GM20431 (cell line): ENCODE data around the gene GARNL3.

ENCODE experiments used
- in situ Hi-C: fragments of 300-500 bp; cut with MseI, MboI; formaldehyde crosslinking; loops from one replicate; pipeline ENCODE4 v1.15.0; 2020; ENCODE audit warnings: low sequenced_read_pairs; ENCODE audit not compliant: unreplicated experiment

Gene GARNL3

GRCh38 chr9:127422787-127423186, 158.2 kb downstream of the GARNL3 start:
- in situ Hi-C loops = no loop called here

GRCh38 chr9:127423476-127423933, 158.9 kb downstream of the GARNL3 start:
- in situ Hi-C loops = no loop called here

GRCh38 chr9:127423934-127424675, 159.5 kb downstream of the GARNL3 start, which contains the start of gene ZNF79:
Gene ZNF79, plus strand, starts transcription at chr9:127424382. Its CDS starts 406 bp downstream, at chr9:127424788.
- in situ Hi-C loops = no loop called here

- in situ Hi-C loops = no loop called here
These were observed 160.1 kb downstream of the GARNL3 start for GRCh38 chr9:127424676-127424999.

- in situ Hi-C loops = no loop called here
These were observed 162.2 kb downstream of the GARNL3 start for GRCh38 chr9:127426756-127427155.

- in situ Hi-C loops = no loop called here
These were observed 163.8 kb downstream of the GARNL3 start for GRCh38 chr9:127428348-127428747.

GRCh38 chr9:127430415-127430814, 165.8 kb downstream of the GARNL3 start:
- in situ Hi-C loops = no loop called here

GRCh38 chr9:127437497-127438264, 173.1 kb downstream of the GARNL3 start:
- in situ Hi-C loops = no loop called here

GRCh38 chr9:127438394-127438793, 173.8 kb downstream of the GARNL3 start:
- in situ Hi-C loops = no loop called here
